ENCODE measurements around the gene SEPTIN6. TPM values are rescaled to one million over a fixed set of nuclear protein-coding genes. Genes with fewer than 3 reads are reported as not detected.

SEPTIN6 gene
- total RNA-seq, 4 donors from 2014 or later: 10.1 to 14.1 (median 10.9) TPM

DNA sequence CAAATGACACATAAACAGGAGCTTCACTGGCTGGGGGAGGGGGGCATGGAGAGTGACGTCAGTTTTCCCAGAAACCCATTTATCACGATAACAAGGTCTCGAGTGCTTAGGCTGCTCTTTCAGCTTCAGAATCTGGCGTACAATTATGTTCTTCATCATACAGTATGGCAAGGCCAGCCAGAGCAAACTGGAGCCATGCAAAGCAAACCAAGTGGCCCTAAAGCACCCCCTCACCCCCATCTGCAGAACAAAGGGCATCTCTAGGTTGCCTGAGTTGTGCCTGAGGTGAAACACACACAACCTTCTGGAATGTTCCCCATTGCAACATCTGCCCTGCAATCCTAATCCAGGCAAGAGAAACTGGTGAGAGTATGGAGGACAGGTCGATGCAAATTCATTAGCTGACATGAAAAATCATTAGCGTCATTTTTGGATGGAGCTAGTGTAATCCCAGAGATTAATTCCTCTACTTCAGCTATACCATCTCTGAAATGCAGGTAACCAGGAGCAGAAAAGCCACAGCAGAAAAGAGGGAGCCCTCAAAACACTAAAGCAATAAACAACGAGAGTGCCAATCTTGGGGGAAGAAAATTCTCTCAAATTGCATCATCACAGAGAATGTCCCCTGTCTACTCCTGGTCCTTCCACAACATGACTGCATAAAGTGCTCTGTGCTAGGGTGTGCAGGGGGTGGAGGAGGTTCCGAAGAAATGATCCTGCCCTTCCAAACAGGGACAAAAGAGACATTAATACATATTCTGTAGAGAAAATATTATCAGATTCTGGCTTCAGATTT is 1.8 kb downstream of the SEPTIN6 start:
- TF ChIP-seq POLR2AphosphoS5 (IDR thresholded peaks at IDR 0.05) (no peak), POLR2A (IDR thresholded peaks at IDR 0.05) (no peak)
- TF ChIP-seq, protein P1, sequence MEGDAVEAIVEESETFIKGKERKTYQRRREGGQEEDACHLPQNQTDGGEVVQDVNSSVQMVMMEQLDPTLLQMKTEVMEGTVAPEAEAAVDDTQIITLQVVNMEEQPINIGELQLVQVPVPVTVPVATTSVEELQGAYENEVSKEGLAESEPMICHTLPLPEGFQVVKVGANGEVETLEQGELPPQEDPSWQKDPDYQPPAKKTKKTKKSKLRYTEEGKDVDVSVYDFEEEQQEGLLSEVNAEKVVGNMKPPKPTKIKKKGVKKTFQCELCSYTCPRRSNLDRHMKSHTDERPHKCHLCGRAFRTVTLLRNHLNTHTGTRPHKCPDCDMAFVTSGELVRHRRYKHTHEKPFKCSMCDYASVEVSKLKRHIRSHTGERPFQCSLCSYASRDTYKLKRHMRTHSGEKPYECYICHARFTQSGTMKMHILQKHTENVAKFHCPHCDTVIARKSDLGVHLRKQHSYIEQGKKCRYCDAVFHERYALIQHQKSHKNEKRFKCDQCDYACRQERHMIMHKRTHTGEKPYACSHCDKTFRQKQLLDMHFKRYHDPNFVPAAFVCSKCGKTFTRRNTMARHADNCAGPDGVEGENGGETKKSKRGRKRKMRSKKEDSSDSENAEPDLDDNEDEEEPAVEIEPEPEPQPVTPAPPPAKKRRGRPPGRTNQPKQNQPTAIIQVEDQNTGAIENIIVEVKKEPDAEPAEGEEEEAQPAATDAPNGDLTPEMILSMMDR (IDR thresholded peaks at IDR 0.05): no peak
- Histone ChIP-seq H3K27me3 (no peaks in the 10 kb centered on the region), H3K4me3 (peak overlapping the region; percentile 74), H3K36me3 (no peaks in the 10 kb centered on the region), H3K27ac (no peak overlapping the region), H3K4me1 (peaks cover 11% of the 10 kb centered on the region), H3K9me3 (no peaks in the 10 kb centered on the region)
- DNase-seq (ENCODE audit: low spot score in 2 of 2): no peak
- 58% methylated on average over 8 of the region's 8 CpGs for WGBS

DNA sequence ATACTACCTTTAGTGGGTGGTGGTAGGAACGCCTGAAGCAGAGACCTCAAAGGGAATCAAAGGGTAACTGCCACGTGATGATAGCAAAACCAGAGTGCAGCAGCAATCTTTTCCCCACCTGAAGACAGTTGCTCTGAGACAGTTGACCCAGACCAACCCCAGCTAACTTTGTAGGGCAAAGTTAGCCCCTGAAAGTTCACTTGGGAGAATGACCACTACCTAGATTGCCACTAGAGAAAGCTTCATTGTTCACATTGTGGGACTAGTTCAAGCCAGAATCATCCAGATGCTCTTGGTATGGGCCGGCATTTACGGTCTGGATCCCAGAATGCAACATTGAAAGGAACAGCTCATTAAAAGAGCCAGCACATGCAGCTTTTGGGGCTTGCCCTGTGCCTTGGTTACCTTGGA is 4.1 kb downstream of the SEPTIN6 start:
- TF ChIP-seq EP300 (IDR thresholded peaks at IDR 0.05) (no peak), POLR2A (IDR thresholded peaks at IDR 0.05) (no peak), POLR2AphosphoS5 (IDR thresholded peaks at IDR 0.05) (no peak)
- TF ChIP-seq, protein P1 (IDR thresholded peaks at IDR 0.05): no peak
- WGBS: 82% methylated on average over 4 of the region's 4 CpGs
- no peak for DNase-seq (ENCODE audit: low spot score in 2 of 2)
- H3K4me3 ChIP-seq: no peak overlapping the region
- H3K4me1 ChIP-seq: peaks cover 17% of the 10 kb centered on the region
- no peak overlapping the region for H3K27ac ChIP-seq
- no peaks in the 10 kb centered on the region for H3K27me3 ChIP-seq
- H3K36me3 ChIP-seq: no peaks in the 10 kb centered on the region
- H3K9me3 ChIP-seq: no peaks in the 10 kb centered on the region

DNA sequence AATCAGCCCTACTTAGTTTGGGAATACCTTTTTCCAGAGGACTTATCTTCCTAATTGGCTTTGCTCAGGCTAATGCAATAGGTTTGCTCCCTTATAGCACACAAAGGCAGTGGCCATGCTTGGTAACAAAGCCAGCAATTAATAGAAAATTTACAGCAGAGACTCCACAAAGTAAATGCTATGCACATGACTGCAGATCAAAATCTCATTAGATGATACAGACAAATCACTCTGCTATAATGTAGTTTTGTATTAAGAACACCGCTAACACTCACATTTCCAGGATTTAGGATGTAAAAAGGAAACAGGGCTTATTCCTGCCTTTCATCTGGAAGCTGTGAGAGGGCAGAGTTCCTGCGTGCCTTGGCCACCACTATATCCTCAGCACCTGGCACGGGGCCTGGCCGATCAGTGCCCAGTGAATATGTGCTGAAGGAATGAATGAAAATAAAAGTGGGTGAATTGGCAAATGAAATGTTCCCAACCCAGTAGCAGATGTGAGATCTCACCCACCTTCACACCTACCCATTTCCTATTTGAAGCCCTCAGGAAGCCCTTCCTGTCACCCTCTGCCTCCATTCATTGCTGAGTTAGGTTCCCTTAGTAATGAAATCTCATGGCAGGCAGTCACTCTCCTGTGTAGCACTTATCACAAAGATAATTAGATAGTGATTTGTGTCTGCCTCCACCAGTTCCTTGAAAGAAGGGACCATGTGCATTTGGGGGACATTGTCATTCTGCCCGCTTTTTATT is 5.1 kb downstream of the SEPTIN6 start:
- no peak for DNase-seq (ENCODE audit: low spot score in 2 of 2)

DNA sequence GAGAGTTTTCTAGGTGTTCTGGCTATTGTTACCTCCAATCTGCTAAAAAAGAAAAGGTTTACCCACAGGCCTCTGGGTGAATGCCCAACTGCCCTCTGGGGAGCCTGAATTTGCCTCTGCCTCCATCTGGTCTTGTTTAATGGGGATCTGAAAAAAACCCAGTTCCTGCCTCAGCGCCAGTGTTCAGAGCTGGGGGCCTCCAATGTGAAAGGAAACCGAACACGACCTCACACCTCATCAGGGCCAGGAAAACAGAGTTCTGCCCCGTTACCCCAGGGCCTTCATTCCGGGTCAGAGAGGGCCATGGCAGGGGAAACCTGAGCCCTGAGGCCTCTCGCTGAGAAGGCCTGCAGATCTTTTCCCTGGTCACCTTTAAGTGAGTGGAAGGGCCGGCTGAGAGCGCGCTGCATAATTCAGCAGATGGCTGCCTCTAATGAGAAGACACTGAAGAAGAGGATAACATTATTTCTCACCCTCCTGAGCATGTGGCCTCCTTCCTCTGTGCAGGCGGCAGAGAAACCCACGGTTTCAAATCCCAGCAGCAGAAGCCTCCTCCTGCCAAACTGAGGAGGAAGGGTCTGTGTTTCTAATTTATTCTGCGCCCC is 6.8 kb downstream of the SEPTIN6 start:
- TF ChIP-seq EP300 (IDR thresholded peaks at IDR 0.05): no peak
- TF ChIP-seq POLR2AphosphoS5 (IDR thresholded peaks at IDR 0.05): no peak
- no peak for TF ChIP-seq POLR2A (IDR thresholded peaks at IDR 0.05)
- TF ChIP-seq, protein P1 (IDR thresholded peaks at IDR 0.05): no peak
- DNase-seq (ENCODE audit: low spot score in 2 of 2): no peak
- no peaks in the 10 kb centered on the region for H3K9me3 ChIP-seq
- H3K27me3 ChIP-seq: no peaks in the 10 kb centered on the region
- 58% methylated on average over 10 of the region's 12 CpGs for WGBS
- peak overlapping the region; percentile 72 for H3K27ac ChIP-seq
- no peak overlapping the region for H3K4me3 ChIP-seq
- no peaks in the 10 kb centered on the region for H3K36me3 ChIP-seq
- peaks cover 12% of the 10 kb centered on the region for H3K4me1 ChIP-seq

More for the DNA sequence above, 5.1 kb downstream of the SEPTIN6 start:
- 71% methylated on average over 5 of the region's 5 CpGs for WGBS
- Histone ChIP-seq H3K4me1 (peaks cover 17% of the 10 kb centered on the region), H3K9me3 (no peaks in the 10 kb centered on the region), H3K27me3 (no peaks in the 10 kb centered on the region), H3K36me3 (no peaks in the 10 kb centered on the region), H3K4me3 (no peak overlapping the region), H3K27ac (no peak overlapping the region)
- TF ChIP-seq, protein P1 (IDR thresholded peaks at IDR 0.05): no peak
- TF ChIP-seq POLR2A (IDR thresholded peaks at IDR 0.05): no peak
- TF ChIP-seq EP300 (IDR thresholded peaks at IDR 0.05): no peak
- TF ChIP-seq POLR2AphosphoS5 (IDR thresholded peaks at IDR 0.05): no peak
